Measurements from ENCODE around the gene LRCH4.
A peak's percentile ranks its signal among the peaks of the same experiment; 100 is the strongest.

The LRCH4 gene

DNA sequence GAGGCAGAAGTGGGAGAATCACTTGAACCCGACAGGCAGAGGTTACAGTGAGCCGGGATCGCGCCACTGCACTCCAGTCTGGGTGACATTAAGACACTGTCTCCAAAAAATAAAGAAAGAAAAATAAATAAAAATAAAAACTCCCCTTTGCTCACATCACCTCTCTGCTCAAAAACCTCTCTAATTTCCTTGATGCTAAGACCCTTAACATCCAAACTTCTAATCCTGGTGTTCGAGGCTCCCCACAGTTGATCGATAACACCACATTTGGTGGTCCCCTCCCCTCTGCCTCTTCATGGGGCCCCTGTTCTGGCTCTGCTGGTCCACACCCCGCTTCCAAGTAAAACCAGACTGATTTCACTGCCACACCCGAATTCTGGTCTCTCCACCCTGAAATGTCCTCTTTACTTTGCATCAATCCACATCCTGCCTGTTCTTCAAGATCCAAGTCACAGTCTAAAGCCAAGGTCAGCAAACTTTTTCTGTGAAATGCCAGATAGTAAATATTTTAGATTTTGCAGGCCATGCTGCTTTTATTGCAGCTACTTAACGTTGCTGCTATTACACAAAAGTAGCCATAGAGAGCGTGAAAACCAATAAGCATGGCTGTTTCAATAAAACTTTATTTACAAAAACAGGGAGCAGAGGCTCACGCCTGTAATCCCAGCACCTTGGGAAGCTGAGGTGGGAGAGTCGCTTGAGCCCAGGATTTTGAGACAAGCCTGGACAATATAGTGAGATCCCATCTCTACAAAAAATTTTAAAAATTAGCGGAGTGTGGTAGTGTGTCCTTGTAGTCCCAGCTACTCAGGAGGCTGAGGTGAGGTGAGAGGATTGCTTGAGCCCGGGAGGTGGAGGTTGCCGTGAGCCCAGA lies 38.3 kb upstream of the LRCH4 start:
- TF ChIP-seq SPI1 (IDR thresholded peaks at IDR 0.05; ENCODE audit: low read depth, low read length) = no peak
- no peak for TF ChIP-seq POU2F2 (IDR thresholded peaks at IDR 0.05; ENCODE audit: low read depth, low read length)
- TF ChIP-seq POLR2AphosphoS5 (IDR thresholded peaks at IDR 0.05; ENCODE audit: low read depth, low read length) = no peak
- no peak for TF ChIP-seq POLR2A (IDR thresholded peaks at IDR 0.05; ENCODE audit: low read depth, low read length)
- TF ChIP-seq PAX5 (IDR thresholded peaks at IDR 0.05; ENCODE audit: insufficient read depth, low read length, severe bottlenecking) = no peak
- TF ChIP-seq TAF1 (IDR thresholded peaks at IDR 0.05; ENCODE audit: low read depth, low read length) = no peak
- DNase-seq (ENCODE audit: insufficient read length, low spot score) = no peak
- FAIRE-seq = no peak

DNA sequence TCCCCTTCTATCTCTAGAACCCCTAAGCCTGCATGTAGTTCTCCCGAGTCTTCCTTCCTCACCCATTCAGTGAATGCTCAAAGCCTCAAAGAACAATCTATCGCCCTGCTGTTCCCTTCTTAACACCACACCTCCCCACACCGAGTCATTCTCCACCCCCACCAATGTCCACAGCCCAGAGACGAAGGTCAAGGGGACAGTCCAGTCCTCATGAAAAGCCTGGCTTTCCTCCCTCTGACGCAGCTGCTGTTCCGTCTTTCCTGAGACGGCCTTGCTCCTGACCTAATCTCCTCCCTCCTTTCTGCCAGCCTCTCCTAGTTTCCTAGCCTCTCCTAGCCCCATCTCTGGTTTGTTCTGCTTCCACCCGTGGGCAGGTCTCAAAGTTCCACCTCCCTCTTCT lies 35.6 kb upstream of the LRCH4 start:
- FAIRE-seq (no peak), DNase-seq (ENCODE audit: insufficient read length, low spot score) (no peak)
- TF ChIP-seq TAF1 (IDR thresholded peaks at IDR 0.05; ENCODE audit: low read depth, low read length) = no peak
- no peak for TF ChIP-seq POLR2AphosphoS5 (IDR thresholded peaks at IDR 0.05; ENCODE audit: low read depth, low read length)
- no peak for TF ChIP-seq POLR2A (IDR thresholded peaks at IDR 0.05; ENCODE audit: low read depth, low read length)
- TF ChIP-seq PAX5 (IDR thresholded peaks at IDR 0.05; ENCODE audit: insufficient read depth, low read length, severe bottlenecking) = no peak
- TF ChIP-seq POU2F2 (IDR thresholded peaks at IDR 0.05; ENCODE audit: low read depth, low read length) = no peak
- TF ChIP-seq SPI1 (IDR thresholded peaks at IDR 0.05; ENCODE audit: low read depth, low read length) = no peak

DNA sequence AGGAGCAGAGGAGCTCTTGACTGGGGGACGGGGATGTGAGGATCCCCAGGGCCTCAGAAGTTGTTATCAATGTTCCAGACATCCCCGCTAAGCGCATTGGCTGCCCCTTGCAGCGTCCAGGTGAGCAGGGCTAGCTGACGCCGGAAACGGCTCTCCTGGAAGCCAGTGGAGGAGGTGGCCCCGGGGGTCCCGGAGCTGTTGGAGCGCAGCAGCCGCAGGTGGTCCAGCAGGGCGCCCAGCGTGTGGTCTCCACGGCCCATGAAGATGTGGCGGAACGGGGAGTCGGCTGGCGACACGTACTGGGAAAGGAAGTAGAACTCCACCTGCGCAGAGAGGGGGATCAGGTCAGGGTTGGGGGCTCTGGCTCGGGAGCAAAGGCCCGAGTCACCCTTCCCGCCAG lies 34.9 kb upstream of the LRCH4 start:
- DNase-seq (ENCODE audit: insufficient read length, low spot score) = no peak

DNA sequence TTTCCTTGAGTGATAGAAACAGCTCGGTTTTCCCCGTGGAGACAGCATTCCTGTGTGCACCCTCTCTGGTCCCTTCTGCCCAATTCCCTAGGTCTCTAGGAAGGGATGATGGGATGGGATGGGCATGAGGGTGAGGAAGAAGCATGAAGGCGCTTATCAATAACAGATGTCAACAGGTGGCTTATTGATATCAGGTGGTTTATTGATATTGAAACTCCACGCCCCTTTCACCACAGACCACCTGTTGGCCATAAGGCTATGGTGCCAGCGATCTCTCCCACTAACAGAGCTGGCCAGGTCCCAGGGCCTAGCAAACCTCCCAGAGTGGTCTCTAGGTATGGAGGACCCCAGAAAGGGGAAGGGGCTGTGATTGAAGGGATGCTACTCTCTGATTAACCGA lies 34.3 kb upstream of the LRCH4 start:
- TF ChIP-seq SPI1 (IDR thresholded peaks at IDR 0.05; ENCODE audit: low read depth, low read length) = no peak
- TF ChIP-seq POLR2A (IDR thresholded peaks at IDR 0.05; ENCODE audit: low read depth, low read length) = no peak
- no peak for TF ChIP-seq POU2F2 (IDR thresholded peaks at IDR 0.05; ENCODE audit: low read depth, low read length)
- no peak for TF ChIP-seq TAF1 (IDR thresholded peaks at IDR 0.05; ENCODE audit: low read depth, low read length)
- TF ChIP-seq PAX5 (IDR thresholded peaks at IDR 0.05; ENCODE audit: insufficient read depth, low read length, severe bottlenecking) = no peak
- TF ChIP-seq POLR2AphosphoS5 (IDR thresholded peaks at IDR 0.05; ENCODE audit: low read depth, low read length) = no peak
- DNase-seq (ENCODE audit: insufficient read length, low spot score) (no peak), FAIRE-seq (no peak)

More for the DNA sequence above, 34.9 kb upstream of the LRCH4 start:
- FAIRE-seq = no peak
- TF ChIP-seq POU2F2 (IDR thresholded peaks at IDR 0.05; ENCODE audit: low read depth, low read length) = no peak
- TF ChIP-seq PAX5 (IDR thresholded peaks at IDR 0.05; ENCODE audit: insufficient read depth, low read length, severe bottlenecking) = no peak
- no peak for TF ChIP-seq POLR2A (IDR thresholded peaks at IDR 0.05; ENCODE audit: low read depth, low read length)
- no peak for TF ChIP-seq TAF1 (IDR thresholded peaks at IDR 0.05; ENCODE audit: low read depth, low read length)
- no peak for TF ChIP-seq POLR2AphosphoS5 (IDR thresholded peaks at IDR 0.05; ENCODE audit: low read depth, low read length)
- TF ChIP-seq SPI1 (IDR thresholded peaks at IDR 0.05; ENCODE audit: low read depth, low read length) = no peak

DNA sequence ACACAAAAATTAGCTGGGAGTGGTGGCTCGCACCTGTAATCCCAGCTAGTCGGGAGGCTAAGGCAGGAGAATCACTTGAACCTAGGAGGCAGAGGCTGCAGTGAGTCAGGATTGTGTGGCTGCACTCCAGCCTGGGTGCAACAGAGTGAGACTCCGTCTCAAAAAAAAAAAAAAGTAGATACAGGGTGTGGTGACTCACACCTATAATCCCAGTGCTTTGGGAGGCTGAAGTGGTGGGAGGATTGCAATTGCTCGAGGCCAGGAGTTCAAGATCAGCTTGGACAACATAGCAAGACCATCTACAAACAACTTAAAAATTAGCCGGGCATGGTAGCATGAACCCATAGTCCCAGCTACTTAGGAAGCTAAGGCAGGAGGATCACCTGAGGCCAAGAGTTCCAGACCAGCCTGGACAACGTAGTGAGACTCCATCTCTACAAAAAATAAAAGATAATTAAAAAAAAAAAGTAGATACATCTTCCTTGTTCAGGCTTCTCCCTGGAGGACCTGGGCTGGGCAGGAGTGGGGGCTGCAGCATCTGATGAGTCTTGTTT lies 28.5 kb upstream of the LRCH4 start:
- FAIRE-seq = no peak
- no peak for DNase-seq (ENCODE audit: insufficient read length, low spot score)
- TF ChIP-seq POU2F2 (IDR thresholded peaks at IDR 0.05; ENCODE audit: low read depth, low read length) (no peak), SPI1 (IDR thresholded peaks at IDR 0.05; ENCODE audit: low read depth, low read length) (no peak), TAF1 (IDR thresholded peaks at IDR 0.05; ENCODE audit: low read depth, low read length) (no peak), POLR2A (IDR thresholded peaks at IDR 0.05; ENCODE audit: low read depth, low read length) (no peak), PAX5 (IDR thresholded peaks at IDR 0.05; ENCODE audit: insufficient read depth, low read length, severe bottlenecking) (no peak), POLR2AphosphoS5 (IDR thresholded peaks at IDR 0.05; ENCODE audit: low read depth, low read length) (no peak)

DNA sequence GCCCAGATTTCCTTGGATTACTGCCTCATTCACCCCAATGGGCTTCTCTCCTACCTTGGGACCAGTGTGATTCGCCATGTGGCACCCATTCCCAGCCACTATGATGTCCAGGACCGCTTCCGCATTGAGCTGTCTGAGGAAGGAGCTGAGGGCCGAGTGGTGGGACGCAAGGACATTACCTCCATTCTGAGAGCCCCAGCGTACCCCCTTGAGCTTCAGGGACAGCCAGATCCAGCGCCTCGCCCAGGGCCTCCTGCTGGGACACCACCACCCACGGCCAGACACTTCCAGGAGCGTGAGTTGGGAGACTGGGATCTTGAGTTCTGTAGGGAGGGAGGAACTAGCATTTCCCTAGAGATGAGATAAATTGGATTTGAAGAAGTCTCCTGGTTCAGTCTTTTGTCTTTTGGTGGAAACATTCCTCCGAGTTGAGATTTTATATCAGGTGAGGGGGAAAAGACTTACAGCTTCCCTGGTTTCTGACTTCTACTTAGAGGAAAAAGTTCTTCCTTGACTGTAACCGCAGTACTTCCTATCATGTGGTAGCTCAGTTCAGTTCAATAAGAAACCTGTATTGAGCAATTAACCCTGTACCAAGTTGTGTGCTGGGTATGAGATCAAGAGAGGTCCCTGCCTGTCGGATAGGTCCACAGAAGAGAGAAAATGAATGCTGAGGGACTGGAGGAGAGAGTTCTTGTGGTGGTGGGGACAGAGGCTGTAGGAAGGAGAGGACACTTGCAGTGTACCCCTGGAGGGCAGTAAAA lies 27.7 kb upstream of the LRCH4 start:
- FAIRE-seq = no peak
- TF ChIP-seq SPI1 (IDR thresholded peaks at IDR 0.05; ENCODE audit: low read depth, low read length) = no peak
- TF ChIP-seq TAF1 (IDR thresholded peaks at IDR 0.05; ENCODE audit: low read depth, low read length) = no peak
- no peak for TF ChIP-seq POU2F2 (IDR thresholded peaks at IDR 0.05; ENCODE audit: low read depth, low read length)
- TF ChIP-seq PAX5 (IDR thresholded peaks at IDR 0.05; ENCODE audit: insufficient read depth, low read length, severe bottlenecking) = no peak
- no peak for TF ChIP-seq POLR2AphosphoS5 (IDR thresholded peaks at IDR 0.05; ENCODE audit: low read depth, low read length)
- no peak for TF ChIP-seq POLR2A (IDR thresholded peaks at IDR 0.05; ENCODE audit: low read depth, low read length)
- DNase-seq (ENCODE audit: insufficient read length, low spot score) = no peak

DNA sequence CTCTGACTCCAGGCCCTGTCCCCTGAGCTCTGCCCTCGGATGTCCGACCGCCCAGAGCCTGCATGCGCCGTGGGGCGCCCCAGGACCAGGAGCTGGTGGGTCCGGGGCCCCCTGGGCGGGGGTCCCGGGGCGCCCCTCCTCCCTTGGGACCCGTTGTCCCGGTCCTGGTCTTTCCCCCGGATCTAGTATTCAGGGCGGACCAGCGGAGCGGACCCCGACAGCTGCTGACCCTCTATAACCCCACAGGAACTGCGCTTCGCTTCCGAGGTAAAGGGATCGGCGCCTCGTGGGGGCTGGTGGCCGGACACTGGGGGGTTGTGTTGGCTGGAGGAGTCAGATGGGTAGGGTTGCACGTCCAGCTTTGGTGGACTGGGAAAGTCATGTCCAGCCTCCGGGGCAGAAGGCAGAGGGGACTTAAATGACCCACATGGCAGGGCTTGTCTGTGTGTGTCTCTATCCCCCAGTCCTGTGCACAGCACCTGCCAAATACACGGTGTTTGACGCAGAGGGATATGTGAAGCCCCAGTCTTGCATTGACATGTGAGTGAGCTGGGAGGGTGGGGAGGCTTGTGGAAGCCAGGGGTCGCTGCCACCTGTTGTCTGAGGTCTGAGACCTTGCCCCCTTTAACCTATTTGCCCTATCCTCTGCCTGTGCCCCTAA lies 26.9 kb upstream of the LRCH4 start:
- DNase-seq (ENCODE audit: insufficient read length, low spot score) = no peak
- peak; percentile 65 for FAIRE-seq
- no peak for TF ChIP-seq TAF1 (IDR thresholded peaks at IDR 0.05; ENCODE audit: low read depth, low read length)
- no peak for TF ChIP-seq POLR2AphosphoS5 (IDR thresholded peaks at IDR 0.05; ENCODE audit: low read depth, low read length)
- TF ChIP-seq PAX5 (IDR thresholded peaks at IDR 0.05; ENCODE audit: insufficient read depth, low read length, severe bottlenecking) = no peak
- no peak for TF ChIP-seq SPI1 (IDR thresholded peaks at IDR 0.05; ENCODE audit: low read depth, low read length)
- TF ChIP-seq POU2F2 (IDR thresholded peaks at IDR 0.05; ENCODE audit: low read depth, low read length) = no peak
- no peak for TF ChIP-seq POLR2A (IDR thresholded peaks at IDR 0.05; ENCODE audit: low read depth, low read length)

DNA sequence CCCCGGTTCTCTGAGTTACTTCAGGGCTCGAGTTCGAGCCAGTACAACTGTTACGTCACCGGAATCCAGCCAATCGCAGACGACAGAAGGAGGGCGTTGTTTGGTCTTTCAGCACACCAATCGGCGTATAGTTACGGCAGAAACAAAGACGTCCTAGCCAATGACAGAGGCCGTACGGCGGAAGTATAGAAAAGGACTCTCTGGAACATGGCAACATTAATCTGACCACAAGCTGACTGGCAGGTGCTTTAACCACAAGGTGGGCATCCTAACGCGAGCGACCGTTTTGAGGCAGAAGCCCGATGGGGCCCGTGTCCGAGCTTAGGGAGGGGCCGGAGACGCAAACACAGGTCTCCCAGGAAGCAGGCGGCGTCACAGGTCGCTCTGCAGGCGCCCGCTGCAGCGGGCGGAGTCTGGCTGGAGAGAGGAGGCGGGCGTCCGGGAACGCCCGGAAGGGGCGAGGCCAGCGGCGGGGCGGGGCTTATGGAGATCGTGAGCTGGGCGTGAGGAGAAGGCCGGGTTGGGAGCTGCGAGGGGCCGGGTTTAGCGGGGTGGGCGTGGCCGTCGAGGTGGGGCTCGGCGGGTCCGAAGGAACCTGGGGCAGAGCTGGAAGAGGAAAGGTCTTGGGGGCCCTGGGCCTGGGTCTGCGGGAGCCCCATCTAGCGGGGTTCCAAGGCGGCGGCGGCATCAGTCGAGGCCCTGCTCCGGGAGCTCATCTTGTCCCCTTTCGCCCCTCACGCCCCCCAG lies 26.2 kb upstream of the LRCH4 start, which contains the start of gene MOSPD3:
Gene MOSPD3, plus strand, starts transcription at position 558 of the 747 bp plus-strand sequence. CDS start 252 bp downstream, outside the sequence.
- peak; percentile 99 for FAIRE-seq
- peak; percentile 99 for DNase-seq (ENCODE audit: insufficient read length, low spot score)
- TF ChIP-seq POLR2AphosphoS5 (IDR thresholded peaks at IDR 0.05; ENCODE audit: low read depth, low read length) (peak; percentile 70), POU2F2 (IDR thresholded peaks at IDR 0.05; ENCODE audit: low read depth, low read length) (peak; percentile 84), SPI1 (IDR thresholded peaks at IDR 0.05; ENCODE audit: low read depth, low read length) (no peak), POLR2A (IDR thresholded peaks at IDR 0.05; ENCODE audit: low read depth, low read length) (peak; percentile 62; the same call in 1 of the 2 replicates), TAF1 (IDR thresholded peaks at IDR 0.05; ENCODE audit: low read depth, low read length) (peak; percentile 50)
